ENCODE measurements around the gene HLA-DRB5.
"Not testable (repeated sequence)": the region's sequence is repeated elsewhere in the genome, so short reads cannot be mapped to it uniquely, and the experiment has no call there.

Gene HLA-DRB5

DNA sequence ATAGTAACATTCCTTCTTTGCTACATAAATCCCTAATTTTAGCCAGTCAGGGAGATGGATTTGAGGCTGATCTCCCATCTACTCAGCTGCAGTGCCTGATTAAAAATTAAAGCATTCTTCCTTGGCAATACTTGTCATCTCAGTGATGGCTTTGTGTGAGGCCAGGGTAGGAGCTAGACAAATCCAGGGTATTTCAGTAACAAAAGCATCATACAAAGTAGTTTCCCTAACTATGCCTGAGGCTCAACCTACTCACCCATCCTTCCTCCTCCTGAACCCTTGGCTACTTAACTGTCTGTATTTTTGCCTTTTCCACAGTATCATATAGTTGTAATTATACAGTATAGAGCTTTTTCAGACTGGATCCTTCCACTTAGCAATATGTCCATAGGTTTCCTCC lies 37.7 kb downstream of the HLA-DRB5 start:
- no peak for DNase-seq

DNA sequence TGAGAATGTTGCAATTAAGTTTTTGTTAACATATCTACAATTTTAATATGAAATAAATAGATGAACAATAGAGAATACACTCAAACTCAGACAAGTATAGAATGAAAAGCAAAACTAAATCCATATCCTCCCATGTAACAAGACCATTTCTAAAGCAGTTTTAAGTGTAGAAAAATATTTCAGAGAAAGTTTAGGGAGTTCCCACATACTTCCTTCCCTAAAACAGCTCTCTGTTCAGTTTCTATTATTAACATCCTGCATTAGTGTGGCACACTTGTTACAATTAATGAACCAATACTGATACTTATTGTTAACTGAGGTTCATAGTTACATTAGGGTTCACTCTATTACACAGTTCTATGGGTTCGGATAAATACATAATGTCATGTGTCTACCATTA lies 38.4 kb downstream of the HLA-DRB5 start:
- no peak for DNase-seq

DNA sequence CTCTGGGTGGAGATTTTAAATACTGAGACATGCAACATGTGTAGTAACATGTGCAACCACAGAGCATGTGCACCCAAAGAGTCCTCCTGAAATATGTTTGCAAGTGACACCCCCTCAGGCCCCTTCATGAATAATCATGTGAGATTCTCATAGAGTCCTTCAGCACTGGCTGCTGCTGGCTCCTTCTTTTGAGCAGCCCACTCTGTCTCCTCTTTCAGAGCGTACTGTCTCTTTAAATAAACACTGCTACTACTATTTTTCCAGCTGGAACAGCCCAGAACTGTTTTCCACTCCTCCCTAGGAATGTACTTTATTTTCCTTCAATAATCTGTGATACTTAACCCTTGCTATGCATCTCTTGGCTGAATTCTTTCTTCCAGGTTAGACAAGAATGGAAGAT lies 42.0 kb downstream of the HLA-DRB5 start:
- no peak for DNase-seq

DNA sequence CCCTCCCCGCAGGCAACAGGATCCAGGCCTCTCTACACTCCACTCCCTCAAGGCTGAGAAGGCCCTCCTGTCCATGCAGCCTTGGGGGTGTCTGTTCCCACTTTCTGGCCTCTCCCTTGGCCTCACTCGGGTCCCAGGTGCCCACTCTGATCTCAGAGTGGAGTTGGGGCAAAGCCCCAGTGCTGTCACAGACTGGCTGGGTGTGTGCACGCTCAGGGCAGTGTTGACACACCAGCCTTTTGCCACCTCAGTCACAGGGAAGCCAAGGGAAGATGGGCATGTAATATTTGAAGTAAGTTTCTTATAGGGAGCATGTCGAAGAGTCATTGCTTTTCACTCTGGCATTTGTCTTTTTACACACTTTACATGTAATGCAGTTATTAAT lies 45.5 kb downstream of the HLA-DRB5 start:
- no peak for DNase-seq

DNA sequence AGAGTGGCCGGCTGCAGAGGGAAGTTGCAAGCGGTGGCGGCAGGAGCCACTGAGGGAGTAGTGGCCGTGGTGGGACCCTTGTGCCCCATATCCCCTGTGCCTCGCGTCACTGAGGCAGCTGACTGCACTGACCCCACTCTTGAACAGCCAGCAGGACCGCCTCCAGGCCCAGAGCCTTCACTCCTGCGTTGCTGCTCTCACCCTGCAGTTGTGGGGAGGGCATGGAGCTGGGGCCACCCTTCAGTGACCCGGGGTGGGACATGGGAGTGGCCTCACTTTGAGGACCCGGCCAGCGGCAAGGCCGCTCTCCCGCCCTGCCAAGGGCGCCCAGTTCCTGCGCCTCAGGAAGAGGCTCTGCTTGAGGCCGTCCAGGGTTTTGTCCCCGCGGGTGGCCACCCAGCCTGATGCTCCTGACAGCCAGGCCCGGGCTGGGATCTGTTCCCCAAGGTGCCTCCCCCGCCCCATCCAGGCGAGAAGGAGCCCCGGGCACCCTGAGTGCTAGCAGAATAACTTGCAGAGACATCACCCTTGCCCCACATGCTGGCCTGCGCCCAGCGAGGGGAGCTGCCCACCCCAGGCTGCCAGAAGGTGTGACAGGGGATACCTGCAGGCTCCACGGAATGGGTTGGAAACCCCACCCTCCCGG lies 46.0 kb downstream of the HLA-DRB5 start:
- no peak for DNase-seq

DNA sequence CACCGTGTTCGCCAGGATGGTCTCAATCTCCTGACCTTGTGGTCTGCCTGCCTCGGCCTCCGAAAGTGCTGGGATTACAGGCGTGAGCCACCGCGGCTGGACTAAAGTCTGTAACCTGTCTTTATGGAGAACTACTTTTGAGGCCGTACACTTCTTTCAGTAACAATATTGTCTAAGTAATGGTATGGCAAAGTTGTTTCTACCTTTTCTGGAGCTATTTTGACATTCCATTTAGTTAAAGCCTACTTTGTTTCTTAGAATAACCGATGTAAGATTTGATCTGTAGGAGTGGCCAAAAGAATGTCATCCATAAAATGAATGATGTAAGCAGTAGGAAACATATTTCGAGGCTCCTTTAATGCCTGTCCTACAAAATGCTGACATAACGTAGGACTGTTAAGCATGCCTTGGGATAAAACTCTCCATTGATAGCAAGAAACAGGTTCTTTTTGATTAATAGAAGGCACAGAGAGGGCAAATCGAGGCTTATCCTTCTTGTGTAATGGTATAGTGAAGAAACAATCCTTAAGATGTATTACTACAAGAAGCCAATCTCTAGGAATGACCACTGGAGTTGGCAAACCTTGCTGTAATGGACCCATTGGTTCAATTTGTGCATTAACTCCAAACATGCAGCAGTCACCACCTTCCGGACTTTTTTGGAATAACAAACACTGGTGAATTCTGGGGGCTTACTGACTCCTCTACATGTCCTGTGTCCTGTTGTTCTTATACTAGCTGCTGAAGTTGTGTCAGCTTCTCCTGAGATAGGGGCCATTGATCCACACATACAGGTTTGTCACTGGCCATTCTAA lies 54.5 kb downstream of the HLA-DRB5 start:
- DNase-seq = no peak

DNA sequence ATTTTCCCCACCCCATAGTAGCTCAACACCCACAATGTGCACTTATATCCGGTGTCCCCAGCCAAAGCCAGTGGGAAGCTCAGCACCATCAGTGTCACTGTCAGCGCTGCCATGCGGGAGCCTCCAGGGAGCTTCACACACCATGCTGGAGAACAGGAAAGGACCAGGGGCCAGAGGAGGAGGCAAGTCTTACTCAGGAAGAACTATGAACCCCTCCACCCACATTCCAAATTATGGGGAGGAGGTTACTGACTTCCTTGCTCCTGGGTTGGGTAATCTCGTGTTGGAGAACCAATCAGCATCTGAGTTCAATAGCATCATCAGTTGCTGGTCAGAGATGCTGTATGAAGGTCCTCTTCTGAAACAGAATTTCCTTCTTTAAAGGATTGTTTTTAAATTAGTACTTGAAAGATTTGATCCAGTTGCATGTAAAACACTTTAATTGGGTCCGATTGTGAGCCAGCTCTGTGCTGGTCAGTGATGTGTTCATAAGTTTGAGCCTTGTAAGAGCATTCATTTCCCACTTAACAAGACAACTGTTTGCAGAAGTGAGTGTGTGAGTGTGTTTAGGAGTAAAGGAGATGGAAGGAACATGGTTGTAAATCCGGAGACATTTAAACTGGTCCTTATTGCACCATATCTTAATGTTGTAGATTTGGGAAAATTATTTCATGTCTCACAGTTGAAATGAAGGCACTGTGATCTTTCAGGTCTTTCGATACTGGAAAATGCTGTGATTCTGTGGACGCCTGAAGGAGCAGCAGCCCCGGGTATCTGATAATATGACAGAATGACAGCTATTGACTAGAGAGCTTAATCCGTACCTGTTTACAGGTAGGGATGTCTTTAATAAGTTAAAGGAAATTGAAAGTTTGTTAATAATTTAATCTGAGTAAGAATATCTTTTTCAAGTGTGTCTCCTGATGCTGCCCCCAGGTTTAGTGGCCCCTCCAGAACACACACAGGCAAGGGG lies 56.4 kb downstream of the HLA-DRB5 start:
- DNase-seq = not testable (repeated sequence)

DNA sequence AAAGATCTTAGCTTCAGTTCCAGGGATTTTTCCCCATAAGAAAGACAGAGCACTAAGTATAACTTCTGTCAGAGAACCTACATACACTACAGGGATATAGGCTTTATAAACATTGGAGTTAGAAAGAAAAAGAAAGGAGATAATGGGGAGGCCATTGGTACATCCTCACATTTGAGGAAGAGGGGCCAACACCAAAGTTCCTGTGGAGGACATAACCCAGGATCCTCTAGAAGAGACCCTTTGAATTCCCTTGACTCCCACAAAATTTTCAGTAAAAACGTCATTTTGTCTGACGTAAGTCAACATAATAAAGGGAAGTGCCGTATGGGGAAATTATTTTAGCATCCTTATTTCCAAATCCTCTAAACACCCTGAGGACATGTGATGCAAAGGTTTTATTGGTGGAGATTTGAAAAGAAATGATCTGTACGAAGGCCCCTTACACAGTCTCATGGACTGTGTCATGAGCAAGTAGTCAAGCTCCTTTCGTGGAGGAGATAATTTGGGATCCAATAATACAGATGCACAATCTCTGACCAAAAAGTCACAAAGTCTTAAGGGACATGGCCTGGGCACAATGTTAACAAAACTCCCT lies 57.2 kb downstream of the HLA-DRB5 start:
- no peak for DNase-seq

DNA sequence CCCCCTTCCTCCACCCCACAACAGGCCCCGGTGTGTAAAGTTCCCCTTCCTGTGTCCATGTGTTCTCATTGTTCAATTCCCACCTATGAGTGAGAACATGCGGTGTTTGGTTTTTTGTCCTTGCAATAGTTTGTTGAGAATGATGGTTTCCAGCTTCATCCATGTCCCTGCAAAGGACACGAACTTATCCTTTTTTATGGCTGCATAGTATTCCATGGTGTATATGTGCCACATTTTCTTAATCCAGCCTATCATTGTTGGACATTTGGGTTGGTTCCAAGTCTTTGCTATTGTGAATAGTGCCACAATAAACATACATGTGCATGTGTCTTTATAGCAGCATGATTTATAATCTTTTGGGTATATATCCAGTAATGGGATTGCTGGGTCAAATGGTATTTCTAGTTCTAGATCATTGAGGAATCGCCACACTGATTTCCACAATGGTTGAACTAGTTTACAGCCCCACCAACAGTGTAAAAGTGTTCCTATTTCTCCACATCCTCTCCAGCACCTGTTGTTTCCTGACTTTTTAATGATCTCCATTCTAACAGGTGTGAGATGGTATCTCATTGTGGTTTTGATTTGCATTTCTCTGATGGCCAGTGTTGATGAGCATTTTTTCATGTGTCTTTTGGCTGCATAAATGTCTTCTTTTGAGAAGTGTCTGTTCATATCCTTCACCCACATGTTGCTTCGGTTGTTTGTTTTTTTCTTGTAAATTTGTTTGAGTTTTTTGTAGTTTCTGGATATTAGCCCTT lies 62.2 kb downstream of the HLA-DRB5 start:
- DNase-seq = not testable (repeated sequence)

All from SHP77 (cell line).